Astrocyte of the spinal cord (primary cell): ENCODE data around the gene PFN1.
A peak's percentile ranks its signal among the peaks of the same experiment; 100 is the strongest.

ENCODE experiments used
- DNase-seq: peaks from one replicate; pipeline ENCODE4 v3.0.0; 2011; ENCODE audit warnings: low read depth, low spot score
- H3K4me3 ChIP-seq: 2 replicates; pipeline ENCODE4 v1.5.1; 2011; ENCODE audit warnings: low read depth, mild to moderate bottlenecking, low read length, moderate library complexity
- CTCF ChIP-seq: IDR thresholded peaks from 2 replicates; pipeline ENCODE4 v1.5.1; 2012; ENCODE audit warnings: low read depth, mild to moderate bottlenecking, low read length, inconsistent platforms
- in situ Hi-C: cut with HindIII; loops from 2 replicates; pipeline ENCODE4 v1.10.0; 2017; ENCODE audit warnings: low sequenced_read_pairs

PFN1 gene

GRCh38 chr17:4950746-4951204, 2.4 kb upstream of the PFN1 start, which contains the start of gene ENO3:
Gene ENO3, plus strand, starts transcription at chr17:4951119. Its CDS starts 711 bp downstream, at chr17:4951830.
- in situ Hi-C loops = no loop called here
- TF ChIP-seq CTCF = no peak
- H3K4me3 ChIP-seq = peak within 1 kb of the TSS; percentile 28
- DNase-seq = no peak

- no peak for DNase-seq
Measured at GRCh38 chr17:4950075-4950745, 1.9 kb upstream of the PFN1 start.

GRCh38 chr17:4949321-4950074, 1.2 kb upstream of the PFN1 start:
- DNase-seq = peak; percentile 70
- no peak for TF ChIP-seq CTCF
- peak overlapping the region; percentile 96 for H3K4me3 ChIP-seq
- in situ Hi-C loops = no loop called here

More at GRCh38 chr17:4950075-4950745, 1.9 kb upstream of the PFN1 start:
- no peak for TF ChIP-seq CTCF
- H3K4me3 ChIP-seq = peak overlapping the region; percentile 28
- in situ Hi-C loops = no loop called here

GRCh38 chr17:4948931-4949320, 596 bp upstream of the PFN1 start:
- DNase-seq = peak; percentile 92
- in situ Hi-C loops = no loop called here
- H3K4me3 ChIP-seq = peak overlapping the region; percentile 96
- no peak for TF ChIP-seq CTCF

GRCh38 chr17:4947411-4948165, 742 bp downstream of the PFN1 start:
- in situ Hi-C loops = no loop called here
- peak overlapping the region; percentile 96 for H3K4me3 ChIP-seq
- TF ChIP-seq CTCF = no peak
- DNase-seq = peak; percentile 57

GRCh38 chr17:4947010-4947410, 1.3 kb downstream of the PFN1 start:
- in situ Hi-C loops = no loop called here
- DNase-seq = no peak
- TF ChIP-seq CTCF = no peak
- H3K4me3 ChIP-seq = peak overlapping the region; percentile 96
